A549 (cell line): ENCODE measurements around the gene PLEKHD1. TPM values are rescaled to one million over a fixed set of nuclear protein-coding genes. Genes with fewer than 3 reads are reported as not detected.

Source experiments
- ATAC-seq, 2 experiments: fragments of 200-7000 bp in 1 of 2; fragments of >200 bp in 1 of 2; cut with Nextera tagmentation in 1 of 2; cut with Tn5 transposase in 1 of 2; 3 replicates each; pipeline versions ENCODE4 v1.8.0 to v1.9.1; 2018 to 2020; ENCODE audit warnings: mild to moderate bottlenecking in 1 of 2, moderate library complexity in 1 of 2
- CTCF ChIA-PET: fragments of 300-600 bp; sonication (Branson Sonifier 250); formaldehyde crosslinking; extraction: SDS; loops from one replicate; lab custom pipeline; 2021; ENCODE audit warnings: antibody characterized with exemption, inconsistent platforms; lab: Yijun Ruan, JAX
- POLR2A ChIA-PET: fragments of 350-600 bp; formaldehyde crosslinking; extraction: SDS; loops from one replicate; lab custom pipeline; 2021; ENCODE audit warnings: antibody characterized with exemption, inconsistent platforms; lab: Yijun Ruan, JAX
- DNase-seq, 2 experiments: peaks; one replicate each; pipeline versions ENCODE4 v3.0.0 to v3.0.0-alpha.2; 2011 to 2016; ENCODE audit warnings: low read depth in 1 of 2, low spot score in 1 of 2
- FAIRE-seq: peaks from 2 replicates; lab custom pipeline; 2011; peaks lifted over from hg19 to GRCh38; lab: Jason Lieb, UNC
- H3K27ac ChIP-seq, 2 experiments: fragments of >200 bp; sonication (Bioruptor Twin); formaldehyde crosslinking; 3 replicates each; pipeline ENCODE4 v1.5.1; 2016 to 2017
- H3K4me1 ChIP-seq: fragments of >200 bp; sonication (Bioruptor Twin); formaldehyde crosslinking; 3 replicates; pipeline ENCODE4 v1.6.1; 2016
- H3K4me2 ChIP-seq: fragments of >200 bp; sonication (Bioruptor Twin); formaldehyde crosslinking; 3 replicates; pipeline ENCODE4 v1.6.1; 2016
- H3K4me3 ChIP-seq: fragments of >200 bp; sonication (Bioruptor Twin); formaldehyde crosslinking; 3 replicates; pipeline ENCODE4 v1.5.1; 2016
- H3K9me3 ChIP-seq: fragments of >200 bp; sonication (Bioruptor Twin); formaldehyde crosslinking; 3 replicates; pipeline ENCODE4 v1.6.1; 2016
- BCL3 ChIP-seq: fragments of >200 bp; sonication (Bioruptor Twin); formaldehyde crosslinking; IDR thresholded peaks from 3 replicates; pipeline ENCODE4 v1.6.1; 2016
- CBX2 ChIP-seq: fragments of 200-600 bp; sonication (generic); IDR thresholded peaks from 2 replicates; pipeline ENCODE4 v1.6.1; 2016; ENCODE audit warnings: low read depth, mild to moderate bottlenecking, borderline replicate concordance
- CEBPB ChIP-seq, 2 experiments: fragments of >200 bp in 1 of 2; sonication (Bioruptor Twin) in 1 of 2; formaldehyde crosslinking in 1 of 2; IDR thresholded peaks; 2 replicates each; pipeline ENCODE4 v1.6.1; 2012 to 2016
- CHD2 ChIP-seq: fragments of 150-350 bp; IDR thresholded peaks from 2 replicates; pipeline ENCODE4 v1.6.1; 2014; ENCODE audit warnings: low read length; ENCODE audit not compliant: partially characterized antibody
- CHD4 ChIP-seq: fragments of 200-600 bp; sonication (generic); IDR thresholded peaks from 2 replicates; pipeline ENCODE4 v1.6.1; 2016; ENCODE audit warnings: antibody characterized with exemption, mild to moderate bottlenecking, borderline replicate concordance
- CTCF ChIP-seq: fragments of >200 bp; sonication (Bioruptor Twin); formaldehyde crosslinking; IDR thresholded peaks from 3 replicates; pipeline ENCODE4 v1.5.1; 2016
- EHF ChIP-seq: fragments of 250-450 bp; sonication (Bioruptor Pico); IDR thresholded peaks from 2 replicates; pipeline ENCODE4 v1.5.0; 2020; ENCODE audit warnings: mild to moderate bottlenecking
- JUNB ChIP-seq: fragments of >200 bp; sonication (Bioruptor Twin); formaldehyde crosslinking; IDR thresholded peaks from 2 replicates; pipeline ENCODE4 v1.6.1; 2016
- KDM1A ChIP-seq: fragments of 200-600 bp; sonication (generic); IDR thresholded peaks from 2 replicates; pipeline ENCODE4 v1.6.1; 2016; ENCODE audit warnings: low read depth, mild to moderate bottlenecking
- MAX ChIP-seq: IDR thresholded peaks from 2 replicates; pipeline ENCODE4 v1.6.1; 2012
- MAZ ChIP-seq: fragments of 150-350 bp; IDR thresholded peaks from 2 replicates; pipeline ENCODE4 v1.6.1; 2014; ENCODE audit warnings: antibody characterized with exemption, low read depth, low read length, borderline replicate concordance
- NFE2L2 ChIP-seq: fragments of 150-350 bp; conservative IDR thresholded peaks from 2 replicates; pipeline ENCODE4 v1.6.1; 2014; ENCODE audit warnings: low read length
- RAD21 ChIP-seq, 2 experiments: fragments of >200 bp in 1 of 2; sonication (Bioruptor Twin) in 1 of 2; formaldehyde crosslinking in 1 of 2; IDR thresholded peaks in 1 of 2; conservative IDR thresholded peaks in 1 of 2; 2 replicates in 1 of 2; 3 replicates in 1 of 2; pipeline ENCODE4 v1.6.1; 2012 to 2018; ENCODE audit warnings: inconsistent platforms in 1 of 2
- RARB ChIP-seq: fragments of 250-450 bp; sonication (Bioruptor Pico); IDR thresholded peaks from 2 replicates; pipeline ENCODE4 v1.8.0; 2021; ENCODE audit warnings: mild to moderate bottlenecking, moderate library complexity
- RCOR1 ChIP-seq: fragments of 150-350 bp; IDR thresholded peaks from 2 replicates; pipeline ENCODE4 v1.6.1; 2014; ENCODE audit warnings: antibody characterized with exemption, low read length, low read depth
- REST ChIP-seq: fragments of 200-600 bp; sonication (generic); IDR thresholded peaks from 2 replicates; pipeline ENCODE4 v1.6.1; 2016; ENCODE audit warnings: antibody characterized with exemption, mild to moderate bottlenecking, moderate library complexity
- TFCP2L1 ChIP-seq: fragments of 250-450 bp; sonication (Bioruptor Pico); IDR thresholded peaks from 2 replicates; pipeline ENCODE4 v1.5.0; 2021; ENCODE audit warnings: mild to moderate bottlenecking
- TP53 ChIP-seq: fragments of 250-450 bp; sonication (Bioruptor Pico); IDR thresholded peaks from 2 replicates; pipeline ENCODE4 v1.5.0; 2021; ENCODE audit warnings: mild to moderate bottlenecking, moderate library complexity
- USF2 ChIP-seq: fragments of 450-650 bp; IDR thresholded peaks from 2 replicates; pipeline ENCODE4 v1.6.1; 2014; ENCODE audit warnings: antibody characterized with exemption
- ZNF302 ChIP-seq: fragments of 250-450 bp; sonication (Bioruptor Pico); IDR thresholded peaks from 2 replicates; pipeline ENCODE4 v1.9.0; 2021; ENCODE audit warnings: inconsistent platforms, mild to moderate bottlenecking, moderate library complexity
- WGBS: methylation state at CpG from one replicate; pipeline ENCODE4 v1.1.6; 2017; ENCODE audit errors: missing lambda C conversion rate; 5-methylcytosine and 5-hydroxymethylcytosine counted together
- polyA plus RNA-seq, 4 experiments: library from polyadenylated mRNA; depleted of rRNA in 3 of 4; stranded (reverse); fragments of >200 nt; fragmentation: RNase III in 1 of 4; extraction: RNeasy Plus Mini Kit Qiagen cat#74134 plus additional on column Dnase treatment in 1 of 4; gene quantifications; 2 replicates in 3 of 4; 3 replicates in 1 of 4; pipeline ENCODE4 v1.2.3, GENCODE V29; 2011 to 2017

Gene PLEKHD1
- polyA plus RNA-seq, 2 of the 4 experiments (the other 2 are of a cell fraction) = 0.01 to 0.04 TPM

GRCh38 chr14:69441948-69442347, 42.6 kb upstream of the PLEKHD1 start:
- no peaks in the 10 kb centered on the region for H3K9me3 ChIP-seq
- FAIRE-seq = no peak
- peak overlapping the region in 1 of 2 experiments; percentile 26; a peak in 1 of 6 replicates for H3K27ac ChIP-seq
- H3K4me2 ChIP-seq = no peak overlapping the region
- ChIA-PET CTCF (interaction anchor here (0.7 to 1.2 kb wide), 3 partner anchors 18 to 181 kb away, joined by 3 to 4 read pairs (median 3); no protein-coding TSS in a partner anchor), POLR2A (interaction anchor here (0.6 kb wide), 1 partner anchor 44 kb away, joined by 3 read pairs; the partner anchor contains the start of genes ERH and SLC39A9)
- H3K4me1 ChIP-seq = no peaks in the 10 kb centered on the region
- 83% methylated on average over 5 of the region's 5 CpGs for WGBS
- DNase-seq = no peak
- TF ChIP-seq MAX = no peak
- no peak for TF ChIP-seq KDM1A
- no peak overlapping the region for H3K4me3 ChIP-seq
- no peak for ATAC-seq

GRCh38 chr14:69443296-69443805, 41.2 kb upstream of the PLEKHD1 start:
- Histone ChIP-seq H3K4me3 (no peak overlapping the region), H3K4me2 (no peak overlapping the region), H3K4me1 (no peaks in the 10 kb centered on the region), H3K9me3 (no peaks in the 10 kb centered on the region)
- 98% methylated on average over 5 of the region's 5 CpGs for WGBS
- no peak for ATAC-seq
- POLR2A ChIA-PET = no interaction called here
- no peak for TF ChIP-seq JUNB
- TF ChIP-seq CEBPB (IDR thresholded peaks at IDR 0.05) = no peak
- no peak for TF ChIP-seq RARB (CRISPR knock-in tag)
- TF ChIP-seq KDM1A = no peak
- no peak for TF ChIP-seq CTCF
- TF ChIP-seq ZNF302 = no peak
- TF ChIP-seq RAD21 (conservative IDR thresholded peaks at IDR 0.05 in 1 of 2, IDR thresholded peaks at IDR 0.05 in 1 of 2) = no peak
- TF ChIP-seq CHD4 = no peak
- TF ChIP-seq USF2 = no peak
- no peak for TF ChIP-seq RCOR1
- no peak for TF ChIP-seq NFE2L2
- no peak for TF ChIP-seq CBX2
- TF ChIP-seq TP53 (CRISPR knock-in tag) = no peak
- no peak for TF ChIP-seq TFCP2L1 (CRISPR knock-in tag)
- TF ChIP-seq MAZ = no peak
- no peak for TF ChIP-seq BCL3
- TF ChIP-seq, all 56 proteins: peak for 0
- CTCF ChIA-PET = interaction anchor here (1.1 to 2.0 kb wide), 3 partner anchors 16 to 202 kb away, joined by 3 to 7 read pairs (median 4); no protein-coding TSS in a partner anchor
- DNase-seq (no peak), FAIRE-seq (no peak)
- H3K27ac ChIP-seq = no peak overlapping the region

GRCh38 chr14:69449216-69449615, 35.3 kb upstream of the PLEKHD1 start:
- no peak for ATAC-seq
- POLR2A ChIA-PET = no interaction called here
- FAIRE-seq = no peak
- no peak overlapping the region for H3K27ac ChIP-seq
- no peak overlapping the region for H3K4me2 ChIP-seq
- CTCF ChIA-PET = interaction anchor here (0.6 kb wide), 1 partner anchor 347 kb away, joined by 3 read pairs; no protein-coding TSS in a partner anchor
- no peak for TF ChIP-seq REST
- TF ChIP-seq MAZ = no peak
- no peak for TF ChIP-seq NFE2L2
- no peak for TF ChIP-seq CHD2
- TF ChIP-seq EHF (CRISPR knock-in tag) = no peak
- no peak overlapping the region for H3K4me3 ChIP-seq
- H3K9me3 ChIP-seq = no peaks in the 10 kb centered on the region
- no peak for DNase-seq
- H3K4me1 ChIP-seq = no peaks in the 10 kb centered on the region
- WGBS = 98% methylated on average over 8 of the region's 8 CpGs
